Tibial nerve (tissue), 4 donors: Measurements from ENCODE around the gene ZNF385B. TPM values are rescaled to one million over a fixed set of nuclear protein-coding genes. Genes with fewer than 3 reads are reported as not detected.

ENCODE experiments used
- DNase-seq, 2 donors: peaks; one replicate each; pipeline ENCODE4 v3.0.0-alpha.2; 2019; ENCODE audit warnings: low spot score in 2 of 2
- H3K27ac ChIP-seq, 4 donors: fragments of 200-600 bp; sonication (generic) in 3 of 4; one replicate each; pipeline ENCODE4 v1.5.1; 2017 to 2019; ENCODE audit warnings: mild to moderate bottlenecking in 1 of 4
- H3K27me3 ChIP-seq, 2 donors: fragments of 200-600 bp; sonication (generic) in 1 of 2; one replicate each; pipeline versions ENCODE4 v1.5.1 to v1.6.0; 2017 to 2019
- H3K36me3 ChIP-seq, 3 donors: fragments of 200-600 bp; sonication (generic); one replicate each; pipeline ENCODE4 v1.5.1; 2018 to 2019
- H3K4me1 ChIP-seq, 4 donors: fragments of 200-600 bp; sonication (generic) in 3 of 4; one replicate each; pipeline ENCODE4 v1.5.1; 2017 to 2019
- H3K4me3 ChIP-seq, 4 donors: fragments of 200-600 bp; sonication (generic) in 3 of 4; one replicate each; pipeline ENCODE4 v1.5.1; 2017 to 2019; ENCODE audit warnings: mild to moderate bottlenecking in 1 of 4, moderate library complexity in 1 of 4
- H3K9me3 ChIP-seq, 4 donors: fragments of 200-600 bp; sonication (generic) in 3 of 4; one replicate each; pipeline ENCODE4 v1.5.1; 2017 to 2019
- CTCF ChIP-seq, 5 experiments: fragments of 200-600 bp in 3 of 5; fragments of 450-650 bp in 2 of 5; sonication (generic) in 3 of 5; IDR thresholded peaks; one replicate each; pipeline ENCODE4 v1.5.1; 2016 to 2019; ENCODE audit warnings: antibody characterized with exemption in 5 of 5, mild to moderate bottlenecking in 3 of 5, moderate library complexity in 2 of 5
- EP300 ChIP-seq, 2 donors: sonication (generic); formaldehyde crosslinking; IDR thresholded peaks; one replicate each; pipeline ENCODE4 v1.6.1; 2017; ENCODE audit warnings: antibody characterized with exemption in 2 of 2, mild to moderate bottlenecking in 1 of 2
- POLR2A ChIP-seq, 2 donors: fragments of 450-650 bp; IDR thresholded peaks; one replicate each; pipeline ENCODE4 v1.6.1; 2017; ENCODE audit warnings: antibody characterized with exemption in 2 of 2, mild to moderate bottlenecking in 2 of 2, moderate library complexity in 2 of 2
- WGBS, 2 donors: methylation state at CpG; one replicate each; pipeline ENCODE4 v1.1.5; 2018; 5-methylcytosine and 5-hydroxymethylcytosine counted together
- total RNA-seq, 4 donors: library from RNA; depleted of rRNA; stranded (reverse); fragments of >200 nt; gene quantifications; one replicate each; pipeline ENCODE4 v1.1.0, GENCODE V29; 2016

The ZNF385B gene
- total RNA-seq, 4 donors from 2014 or later, result 1.2 to 3.9 (median 2.6) TPM

GRCh38 chr2:179741317-179741716 lies 120.1 kb downstream of the ZNF385B start:
- no peaks in the 10 kb centered on the region for H3K27me3 ChIP-seq
- H3K36me3 ChIP-seq, result no peaks in the 10 kb centered on the region
- H3K9me3 ChIP-seq, result no peaks in the 10 kb centered on the region
- TF ChIP-seq CTCF (IDR thresholded peaks at IDR 0.05) (no peak), EP300 (IDR thresholded peaks at IDR 0.05) (peak; percentile 97 to 98)
- H3K4me1 ChIP-seq, result peaks cover 0 to 34% (median 0%) of the 10 kb centered on the region in 4 donors
- no peak overlapping the region for H3K4me3 ChIP-seq
- peak overlapping the region; percentile 4 to 79 (median 26) for H3K27ac ChIP-seq
- peak in 1 of 2 donors; percentile 55 for DNase-seq

- no peaks in the 10 kb centered on the region for H3K27me3 ChIP-seq
- TF ChIP-seq POLR2A (IDR thresholded peaks at IDR 0.05) (no peak), CTCF (IDR thresholded peaks at IDR 0.05) (no peak), EP300 (IDR thresholded peaks at IDR 0.05) (no peak)
- no peaks in the 10 kb centered on the region for H3K4me1 ChIP-seq
- H3K4me3 ChIP-seq, result no peak overlapping the region
- DNase-seq, result no peak
- no peak overlapping the region for H3K27ac ChIP-seq
- WGBS, 2 donors, result 67 to 71% methylated on average over 1 of the region's 1 CpG
- H3K36me3 ChIP-seq, result no peaks in the 10 kb centered on the region
- H3K9me3 ChIP-seq, result no peaks in the 10 kb centered on the region
Measured at GRCh38 chr2:179729966-179730365, 131.4 kb downstream of the ZNF385B start.

- DNase-seq, result no peak
- Histone ChIP-seq H3K4me3 (no peak overlapping the region), H3K36me3 (no peaks in the 10 kb centered on the region), H3K9me3 (no peaks in the 10 kb centered on the region), H3K4me1 (no peaks in the 10 kb centered on the region), H3K27me3 (no peaks in the 10 kb centered on the region), H3K27ac (no peak overlapping the region)
- 95 to 97% methylated on average over 5 of the region's 5 CpGs for WGBS, 2 donors
- no peak for TF ChIP-seq POLR2A (IDR thresholded peaks at IDR 0.05)
Measured at GRCh38 chr2:179726461-179727180, 134.8 kb downstream of the ZNF385B start.

GRCh38 chr2:179724403-179724802 lies 137.0 kb downstream of the ZNF385B start:
- H3K9me3 ChIP-seq, result no peaks in the 10 kb centered on the region
- H3K27me3 ChIP-seq, result no peaks in the 10 kb centered on the region
- no peaks in the 10 kb centered on the region for H3K4me1 ChIP-seq
- no peak for TF ChIP-seq CTCF (IDR thresholded peaks at IDR 0.05)
- no peak for TF ChIP-seq EP300 (IDR thresholded peaks at IDR 0.05)
- TF ChIP-seq POLR2A (IDR thresholded peaks at IDR 0.05), result no peak
- DNase-seq, result no peak
- H3K4me3 ChIP-seq, result no peak overlapping the region
- H3K36me3 ChIP-seq, result no peaks in the 10 kb centered on the region
- H3K27ac ChIP-seq, result no peak overlapping the region

GRCh38 chr2:179720173-179720772 lies 141.1 kb downstream of the ZNF385B start:
- DNase-seq, result no peak
- no peak overlapping the region for H3K27ac ChIP-seq
- no peaks in the 10 kb centered on the region for H3K4me1 ChIP-seq
- TF ChIP-seq CTCF (IDR thresholded peaks at IDR 0.05), result no peak
- no peak for TF ChIP-seq POLR2A (IDR thresholded peaks at IDR 0.05)
- TF ChIP-seq EP300 (IDR thresholded peaks at IDR 0.05), result no peak
- no peaks in the 10 kb centered on the region for H3K9me3 ChIP-seq
- H3K36me3 ChIP-seq, result no peaks in the 10 kb centered on the region
- H3K4me3 ChIP-seq, result no peak overlapping the region
- no peaks in the 10 kb centered on the region for H3K27me3 ChIP-seq
